ENCODE measurements around the gene PMS1. TPM values are rescaled to one million over a fixed set of nuclear protein-coding genes. Genes with fewer than 3 reads are reported as not detected.

The PMS1 gene
- total and polyA plus RNA-seq, 2 experiments from 2014 or later: 53.7 to 64.1 TPM

DNA sequence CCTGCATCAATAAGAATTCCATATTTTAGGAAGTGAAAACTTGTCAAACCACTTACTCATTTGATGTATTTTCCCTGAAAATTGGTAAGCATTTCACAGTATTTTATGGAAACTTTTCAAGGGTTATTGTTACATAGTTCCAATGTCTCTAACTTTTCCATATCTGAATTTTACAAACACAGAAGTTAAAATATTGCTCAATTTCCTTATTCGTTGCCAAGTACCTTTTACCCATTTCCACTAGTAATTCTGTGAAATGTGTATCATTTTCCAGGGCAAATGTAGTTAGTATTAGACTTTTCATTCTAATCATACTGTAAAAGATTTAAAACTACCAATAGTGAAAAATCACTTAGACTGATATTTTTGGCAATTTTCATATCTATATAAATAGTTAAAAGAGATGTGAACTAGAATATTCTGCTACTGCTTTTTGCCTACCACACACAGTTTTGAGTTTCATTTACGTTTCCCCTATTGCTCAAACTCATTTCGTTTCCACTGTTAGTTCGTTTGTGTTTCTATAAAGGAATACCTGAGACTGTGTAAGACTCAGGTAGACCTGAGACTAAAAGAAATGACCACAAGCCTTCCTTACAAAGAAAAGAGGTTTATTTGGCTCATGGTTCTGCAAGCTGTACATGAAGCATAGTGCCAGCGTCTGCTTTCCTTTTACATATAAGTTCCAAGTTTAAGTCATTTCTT is 86.3 kb downstream of the PMS1 start (continued):
- TF ChIP-seq, protein P1, sequence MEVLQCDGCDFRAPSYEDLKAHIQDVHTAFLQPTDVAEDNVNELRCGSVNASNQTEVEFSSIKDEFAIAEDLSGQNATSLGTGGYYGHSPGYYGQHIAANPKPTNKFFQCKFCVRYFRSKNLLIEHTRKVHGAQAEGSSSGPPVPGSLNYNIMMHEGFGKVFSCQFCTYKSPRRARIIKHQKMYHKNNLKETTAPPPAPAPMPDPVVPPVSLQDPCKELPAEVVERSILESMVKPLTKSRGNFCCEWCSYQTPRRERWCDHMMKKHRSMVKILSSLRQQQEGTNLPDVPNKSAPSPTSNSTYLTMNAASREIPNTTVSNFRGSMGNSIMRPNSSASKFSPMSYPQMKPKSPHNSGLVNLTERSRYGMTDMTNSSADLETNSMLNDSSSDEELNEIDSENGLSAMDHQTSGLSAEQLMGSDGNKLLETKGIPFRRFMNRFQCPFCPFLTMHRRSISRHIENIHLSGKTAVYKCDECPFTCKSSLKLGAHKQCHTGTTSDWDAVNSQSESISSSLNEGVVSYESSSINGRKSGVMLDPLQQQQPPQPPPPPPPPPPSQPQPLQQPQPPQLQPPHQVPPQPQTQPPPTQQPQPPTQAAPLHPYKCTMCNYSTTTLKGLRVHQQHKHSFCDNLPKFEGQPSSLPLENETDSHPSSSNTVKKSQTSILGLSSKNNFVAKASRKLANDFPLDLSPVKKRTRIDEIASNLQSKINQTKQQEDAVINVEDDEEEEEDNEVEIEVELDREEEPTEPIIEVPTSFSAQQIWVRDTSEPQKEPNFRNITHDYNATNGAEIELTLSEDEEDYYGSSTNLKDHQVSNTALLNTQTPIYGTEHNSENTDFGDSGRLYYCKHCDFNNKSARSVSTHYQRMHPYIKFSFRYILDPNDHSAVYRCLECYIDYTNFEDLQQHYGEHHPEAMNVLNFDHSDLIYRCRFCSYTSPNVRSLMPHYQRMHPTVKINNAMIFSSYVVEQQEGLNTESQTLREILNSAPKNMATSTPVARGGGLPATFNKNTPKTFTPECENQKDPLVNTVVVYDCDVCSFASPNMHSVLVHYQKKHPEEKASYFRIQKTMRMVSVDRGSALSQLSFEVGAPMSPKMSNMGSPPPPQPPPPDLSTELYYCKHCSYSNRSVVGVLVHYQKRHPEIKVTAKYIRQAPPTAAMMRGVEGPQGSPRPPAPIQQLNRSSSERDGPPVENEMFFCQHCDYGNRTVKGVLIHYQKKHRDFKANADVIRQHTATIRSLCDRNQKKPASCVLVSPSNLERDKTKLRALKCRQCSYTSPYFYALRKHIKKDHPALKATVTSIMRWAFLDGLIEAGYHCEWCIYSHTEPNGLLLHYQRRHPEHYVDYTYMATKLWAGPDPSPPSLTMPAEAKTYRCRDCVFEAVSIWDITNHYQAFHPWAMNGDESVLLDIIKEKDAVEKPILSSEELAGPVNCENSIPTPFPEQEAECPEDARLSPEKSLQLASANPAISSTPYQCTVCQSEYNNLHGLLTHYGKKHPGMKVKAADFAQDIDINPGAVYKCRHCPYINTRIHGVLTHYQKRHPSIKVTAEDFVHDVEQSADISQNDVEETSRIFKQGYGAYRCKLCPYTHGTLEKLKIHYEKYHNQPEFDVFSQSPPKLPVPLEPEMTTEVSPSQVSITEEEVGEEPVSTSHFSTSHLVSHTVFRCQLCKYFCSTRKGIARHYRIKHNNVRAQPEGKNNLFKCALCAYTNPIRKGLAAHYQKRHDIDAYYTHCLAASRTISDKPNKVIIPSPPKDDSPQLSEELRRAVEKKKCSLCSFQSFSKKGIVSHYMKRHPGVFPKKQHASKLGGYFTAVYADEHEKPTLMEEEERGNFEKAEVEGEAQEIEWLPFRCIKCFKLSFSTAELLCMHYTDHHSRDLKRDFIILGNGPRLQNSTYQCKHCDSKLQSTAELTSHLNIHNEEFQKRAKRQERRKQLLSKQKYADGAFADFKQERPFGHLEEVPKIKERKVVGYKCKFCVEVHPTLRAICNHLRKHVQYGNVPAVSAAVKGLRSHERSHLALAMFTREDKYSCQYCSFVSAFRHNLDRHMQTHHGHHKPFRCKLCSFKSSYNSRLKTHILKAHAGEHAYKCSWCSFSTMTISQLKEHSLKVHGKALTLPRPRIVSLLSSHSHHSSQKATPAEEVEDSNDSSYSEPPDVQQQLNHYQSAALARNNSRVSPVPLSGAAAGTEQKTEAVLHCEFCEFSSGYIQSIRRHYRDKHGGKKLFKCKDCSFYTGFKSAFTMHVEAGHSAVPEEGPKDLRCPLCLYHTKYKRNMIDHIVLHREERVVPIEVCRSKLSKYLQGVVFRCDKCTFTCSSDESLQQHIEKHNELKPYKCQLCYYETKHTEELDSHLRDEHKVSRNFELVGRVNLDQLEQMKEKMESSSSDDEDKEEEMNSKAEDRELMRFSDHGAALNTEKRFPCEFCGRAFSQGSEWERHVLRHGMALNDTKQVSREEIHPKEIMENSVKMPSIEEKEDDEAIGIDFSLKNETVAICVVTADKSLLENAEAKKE (CRISPR knock-in tag; IDR thresholded peaks at IDR 0.05): no peak
- TF ChIP-seq NANOG (IDR thresholded peaks at IDR 0.05; ENCODE audit: borderline replicate concordance) (no peak), EZH2 (IDR thresholded peaks at IDR 0.05; ENCODE audit: low read depth, unreplicated experiment) (no peak), STAT1 (IDR thresholded peaks at IDR 0.05; ENCODE audit: unreplicated experiment) (no peak), EZH2phosphoT487 (IDR thresholded peaks at IDR 0.05; ENCODE audit: unreplicated experiment) (no peak), ZNF331 (CRISPR knock-in tag; IDR thresholded peaks at IDR 0.05; ENCODE audit: low read depth) (no peak), JUNB (IDR thresholded peaks at IDR 0.05; ENCODE audit: unreplicated experiment) (no peak), POLR2AphosphoS5 (IDR thresholded peaks at IDR 0.05; ENCODE audit: low read depth) (no peak)

DNA sequence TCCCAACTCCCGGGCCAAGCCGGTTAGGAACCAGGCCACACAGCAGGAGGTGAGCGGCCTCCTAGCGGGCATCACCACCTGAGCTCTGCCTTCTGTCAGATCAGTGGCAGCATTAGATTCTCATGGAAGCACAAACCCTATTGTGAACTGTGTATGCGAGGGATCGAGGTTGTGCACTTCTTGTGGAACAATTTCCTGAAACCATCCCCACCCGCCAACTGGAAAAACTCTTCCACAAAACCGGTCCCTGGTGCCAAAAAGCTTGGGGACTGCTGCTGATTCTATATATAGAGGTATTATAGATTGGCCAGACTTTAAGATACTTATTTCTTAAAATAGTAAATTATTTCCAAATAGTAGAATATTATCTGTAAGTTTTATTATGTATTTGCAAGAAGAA is 89.4 kb downstream of the PMS1 start:
- Histone ChIP-seq H3F3A (replicated peaks; ENCODE audit: low read depth) (no peaks in the 10 kb centered on the region), H3K27ac (ENCODE audit: low read depth) (no peak overlapping the region), H3K79me2 (replicated peaks; ENCODE audit: insufficient read depth) (no peaks in the 10 kb centered on the region), H3K27me3 (ENCODE audit: insufficient read depth) (no peaks in the 10 kb centered on the region), H3K4me2 (no peak overlapping the region), H3K4me3 (no peak overlapping the region), H4K20me1 (replicated peaks; ENCODE audit: insufficient read depth) (no peaks in the 10 kb centered on the region), H2AFZ (no peak overlapping the region), H3K4me1 (ENCODE audit: insufficient read depth) (no peaks in the 10 kb centered on the region), H3K36me3 (ENCODE audit: insufficient read depth) (no peaks in the 10 kb centered on the region), H3K9me2 (ENCODE audit: insufficient read depth) (no peaks in the 10 kb centered on the region)
- Mint-ChIP-seq H3K9me3 (no peaks in the 10 kb centered on the region), H3K36me3 (ENCODE audit: low read depth) (peaks cover 26% of the 10 kb centered on the region; the same call in 2 of the 3 replicates), H3K4me3 (no peak overlapping the region), H3K27me3 (ENCODE audit: insufficient read depth, low read depth, poor library complexity) (peaks cover 1% of the 10 kb centered on the region), H3K4me1 (no peaks in the 10 kb centered on the region), H3K27ac (no peak overlapping the region)
- ATAC-seq (no peak), DNase-seq (ENCODE audit: low spot score) (no peak)
- no peak for TF ChIP-seq EZH2phosphoT487 (IDR thresholded peaks at IDR 0.05; ENCODE audit: unreplicated experiment)
- TF ChIP-seq ZNF331 (CRISPR knock-in tag; IDR thresholded peaks at IDR 0.05; ENCODE audit: low read depth): no peak
- TF ChIP-seq, protein P2, sequence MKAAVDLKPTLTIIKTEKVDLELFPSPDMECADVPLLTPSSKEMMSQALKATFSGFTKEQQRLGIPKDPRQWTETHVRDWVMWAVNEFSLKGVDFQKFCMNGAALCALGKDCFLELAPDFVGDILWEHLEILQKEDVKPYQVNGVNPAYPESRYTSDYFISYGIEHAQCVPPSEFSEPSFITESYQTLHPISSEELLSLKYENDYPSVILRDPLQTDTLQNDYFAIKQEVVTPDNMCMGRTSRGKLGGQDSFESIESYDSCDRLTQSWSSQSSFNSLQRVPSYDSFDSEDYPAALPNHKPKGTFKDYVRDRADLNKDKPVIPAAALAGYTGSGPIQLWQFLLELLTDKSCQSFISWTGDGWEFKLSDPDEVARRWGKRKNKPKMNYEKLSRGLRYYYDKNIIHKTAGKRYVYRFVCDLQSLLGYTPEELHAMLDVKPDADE (IDR thresholded peaks at IDR 0.05): no peak
- TF ChIP-seq, protein P3, sequence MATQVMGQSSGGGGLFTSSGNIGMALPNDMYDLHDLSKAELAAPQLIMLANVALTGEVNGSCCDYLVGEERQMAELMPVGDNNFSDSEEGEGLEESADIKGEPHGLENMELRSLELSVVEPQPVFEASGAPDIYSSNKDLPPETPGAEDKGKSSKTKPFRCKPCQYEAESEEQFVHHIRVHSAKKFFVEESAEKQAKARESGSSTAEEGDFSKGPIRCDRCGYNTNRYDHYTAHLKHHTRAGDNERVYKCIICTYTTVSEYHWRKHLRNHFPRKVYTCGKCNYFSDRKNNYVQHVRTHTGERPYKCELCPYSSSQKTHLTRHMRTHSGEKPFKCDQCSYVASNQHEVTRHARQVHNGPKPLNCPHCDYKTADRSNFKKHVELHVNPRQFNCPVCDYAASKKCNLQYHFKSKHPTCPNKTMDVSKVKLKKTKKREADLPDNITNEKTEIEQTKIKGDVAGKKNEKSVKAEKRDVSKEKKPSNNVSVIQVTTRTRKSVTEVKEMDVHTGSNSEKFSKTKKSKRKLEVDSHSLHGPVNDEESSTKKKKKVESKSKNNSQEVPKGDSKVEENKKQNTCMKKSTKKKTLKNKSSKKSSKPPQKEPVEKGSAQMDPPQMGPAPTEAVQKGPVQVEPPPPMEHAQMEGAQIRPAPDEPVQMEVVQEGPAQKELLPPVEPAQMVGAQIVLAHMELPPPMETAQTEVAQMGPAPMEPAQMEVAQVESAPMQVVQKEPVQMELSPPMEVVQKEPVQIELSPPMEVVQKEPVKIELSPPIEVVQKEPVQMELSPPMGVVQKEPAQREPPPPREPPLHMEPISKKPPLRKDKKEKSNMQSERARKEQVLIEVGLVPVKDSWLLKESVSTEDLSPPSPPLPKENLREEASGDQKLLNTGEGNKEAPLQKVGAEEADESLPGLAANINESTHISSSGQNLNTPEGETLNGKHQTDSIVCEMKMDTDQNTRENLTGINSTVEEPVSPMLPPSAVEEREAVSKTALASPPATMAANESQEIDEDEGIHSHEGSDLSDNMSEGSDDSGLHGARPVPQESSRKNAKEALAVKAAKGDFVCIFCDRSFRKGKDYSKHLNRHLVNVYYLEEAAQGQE (IDR thresholded peaks at IDR 0.05; ENCODE audit: unreplicated experiment): no peak
- TF ChIP-seq, protein P4, sequence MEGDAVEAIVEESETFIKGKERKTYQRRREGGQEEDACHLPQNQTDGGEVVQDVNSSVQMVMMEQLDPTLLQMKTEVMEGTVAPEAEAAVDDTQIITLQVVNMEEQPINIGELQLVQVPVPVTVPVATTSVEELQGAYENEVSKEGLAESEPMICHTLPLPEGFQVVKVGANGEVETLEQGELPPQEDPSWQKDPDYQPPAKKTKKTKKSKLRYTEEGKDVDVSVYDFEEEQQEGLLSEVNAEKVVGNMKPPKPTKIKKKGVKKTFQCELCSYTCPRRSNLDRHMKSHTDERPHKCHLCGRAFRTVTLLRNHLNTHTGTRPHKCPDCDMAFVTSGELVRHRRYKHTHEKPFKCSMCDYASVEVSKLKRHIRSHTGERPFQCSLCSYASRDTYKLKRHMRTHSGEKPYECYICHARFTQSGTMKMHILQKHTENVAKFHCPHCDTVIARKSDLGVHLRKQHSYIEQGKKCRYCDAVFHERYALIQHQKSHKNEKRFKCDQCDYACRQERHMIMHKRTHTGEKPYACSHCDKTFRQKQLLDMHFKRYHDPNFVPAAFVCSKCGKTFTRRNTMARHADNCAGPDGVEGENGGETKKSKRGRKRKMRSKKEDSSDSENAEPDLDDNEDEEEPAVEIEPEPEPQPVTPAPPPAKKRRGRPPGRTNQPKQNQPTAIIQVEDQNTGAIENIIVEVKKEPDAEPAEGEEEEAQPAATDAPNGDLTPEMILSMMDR (conservative IDR thresholded peaks at IDR 0.05; ENCODE audit: low read depth in 2 of 2): no peak
- no peak for TF ChIP-seq CREB1 (CRISPR knock-in tag; IDR thresholded peaks at IDR 0.05; ENCODE audit: low read depth)
- no peak for TF ChIP-seq JUNB (IDR thresholded peaks at IDR 0.05; ENCODE audit: unreplicated experiment)
- TF ChIP-seq EZH2 (IDR thresholded peaks at IDR 0.05; ENCODE audit: low read depth, unreplicated experiment): no peak
- TF ChIP-seq NANOG (IDR thresholded peaks at IDR 0.05; ENCODE audit: borderline replicate concordance): no peak
